ENCODE data around the gene TLL2. TPM values are rescaled to one million over a fixed set of nuclear protein-coding genes. Genes with fewer than 3 reads are reported as not detected.

Gene TLL2
- total RNA-seq, 4 donors from 2014 or later = 0.20 to 1.1 (median 0.66) TPM

DNA sequence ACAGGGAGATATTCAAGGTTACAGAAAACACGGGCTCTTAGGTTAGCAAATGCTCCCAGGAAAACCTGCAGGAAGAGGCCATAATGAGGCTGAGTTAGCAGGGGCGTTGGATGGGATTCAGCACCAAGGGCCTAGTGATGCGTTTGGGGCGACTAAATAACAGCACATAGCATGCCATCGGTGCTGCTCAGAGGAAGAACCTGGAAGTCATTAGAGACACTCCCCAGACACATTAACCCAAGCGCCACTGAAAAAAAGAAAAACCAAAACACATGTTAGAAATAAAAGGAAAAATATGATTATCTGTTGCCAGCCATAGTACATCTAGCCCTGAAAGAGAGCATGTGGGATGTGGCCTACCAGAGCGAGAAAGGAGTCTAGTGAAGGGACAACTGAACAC, 126.1 kb downstream of the TLL2 start:
- Histone ChIP-seq H3K4me3 (no peak overlapping the region), H3K27me3 (no peaks in the 10 kb centered on the region), H3K4me1 (no peaks in the 10 kb centered on the region), H3K36me3 (no peaks in the 10 kb centered on the region), H3K27ac (no peak overlapping the region), H3K9me3 (no peaks in the 10 kb centered on the region)
- no peak for DNase-seq (ENCODE audit: low spot score in 2 of 2)
- WGBS, 2 donors = 58% methylated on average over 7 of the region's 7 CpGs
- TF ChIP-seq EP300 (IDR thresholded peaks at IDR 0.05) (no peak), POLR2A (IDR thresholded peaks at IDR 0.05) (no peak)
- TF ChIP-seq, protein P1, sequence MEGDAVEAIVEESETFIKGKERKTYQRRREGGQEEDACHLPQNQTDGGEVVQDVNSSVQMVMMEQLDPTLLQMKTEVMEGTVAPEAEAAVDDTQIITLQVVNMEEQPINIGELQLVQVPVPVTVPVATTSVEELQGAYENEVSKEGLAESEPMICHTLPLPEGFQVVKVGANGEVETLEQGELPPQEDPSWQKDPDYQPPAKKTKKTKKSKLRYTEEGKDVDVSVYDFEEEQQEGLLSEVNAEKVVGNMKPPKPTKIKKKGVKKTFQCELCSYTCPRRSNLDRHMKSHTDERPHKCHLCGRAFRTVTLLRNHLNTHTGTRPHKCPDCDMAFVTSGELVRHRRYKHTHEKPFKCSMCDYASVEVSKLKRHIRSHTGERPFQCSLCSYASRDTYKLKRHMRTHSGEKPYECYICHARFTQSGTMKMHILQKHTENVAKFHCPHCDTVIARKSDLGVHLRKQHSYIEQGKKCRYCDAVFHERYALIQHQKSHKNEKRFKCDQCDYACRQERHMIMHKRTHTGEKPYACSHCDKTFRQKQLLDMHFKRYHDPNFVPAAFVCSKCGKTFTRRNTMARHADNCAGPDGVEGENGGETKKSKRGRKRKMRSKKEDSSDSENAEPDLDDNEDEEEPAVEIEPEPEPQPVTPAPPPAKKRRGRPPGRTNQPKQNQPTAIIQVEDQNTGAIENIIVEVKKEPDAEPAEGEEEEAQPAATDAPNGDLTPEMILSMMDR (IDR thresholded peaks at IDR 0.05) = no peak

DNA sequence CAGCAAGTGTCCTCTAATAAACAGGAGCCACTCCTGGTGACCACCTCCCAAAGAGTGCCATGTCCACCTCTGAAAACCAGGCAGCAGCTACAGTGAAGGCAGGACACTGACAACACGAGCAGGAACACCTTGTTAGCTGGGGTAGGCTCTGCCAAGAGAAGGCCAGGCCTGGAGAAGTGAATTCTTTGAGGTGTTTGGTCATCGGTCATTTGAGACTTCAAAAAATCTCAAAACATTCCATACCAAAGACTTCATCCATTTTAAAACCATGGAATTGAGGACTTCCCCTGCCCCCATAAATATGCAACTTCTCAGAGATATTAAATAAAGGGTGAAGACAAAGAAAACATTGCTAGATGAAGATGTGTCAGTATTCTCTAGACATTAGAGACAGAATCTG, 126.6 kb downstream of the TLL2 start:
- 59 to 67% methylated on average over 2 of the region's 2 CpGs for WGBS, 2 donors
- no peaks in the 10 kb centered on the region for H3K36me3 ChIP-seq
- no peak overlapping the region for H3K27ac ChIP-seq
- H3K27me3 ChIP-seq = no peaks in the 10 kb centered on the region
- TF ChIP-seq, protein P1 (IDR thresholded peaks at IDR 0.05) = no peak
- no peak for TF ChIP-seq EP300 (IDR thresholded peaks at IDR 0.05)
- no peak for TF ChIP-seq POLR2A (IDR thresholded peaks at IDR 0.05)
- no peaks in the 10 kb centered on the region for H3K9me3 ChIP-seq
- no peak for DNase-seq (ENCODE audit: low spot score in 2 of 2)
- no peaks in the 10 kb centered on the region for H3K4me1 ChIP-seq
- no peak overlapping the region for H3K4me3 ChIP-seq

DNA sequence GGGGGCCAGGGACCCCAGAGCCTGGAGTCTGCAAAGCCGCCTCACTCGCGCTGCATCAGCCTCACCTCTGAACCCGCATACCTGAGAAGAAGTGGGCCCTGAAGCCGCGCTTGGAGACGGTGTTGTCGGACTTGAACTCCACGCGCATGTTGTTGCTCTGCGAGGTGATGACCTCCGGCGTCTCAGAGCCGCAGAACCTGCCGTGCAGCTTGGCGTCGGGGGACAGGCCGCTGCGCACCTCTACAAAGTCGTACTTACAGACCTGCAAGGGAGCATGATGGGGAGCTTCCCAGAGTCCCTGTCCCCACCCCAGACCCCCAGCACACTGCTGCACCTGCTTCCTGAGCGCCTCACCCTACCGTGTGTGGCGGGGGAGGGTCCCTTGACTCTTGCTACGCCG, 129.2 kb downstream of the TLL2 start:
- TF ChIP-seq, protein P1 (IDR thresholded peaks at IDR 0.05) = no peak
- Histone ChIP-seq H3K9me3 (no peaks in the 10 kb centered on the region), H3K27me3 (no peaks in the 10 kb centered on the region), H3K4me1 (no peaks in the 10 kb centered on the region), H3K27ac (no peak overlapping the region), H3K4me3 (no peak overlapping the region), H3K36me3 (no peaks in the 10 kb centered on the region)
- no peak for DNase-seq (ENCODE audit: low spot score in 2 of 2)
- WGBS, 2 donors = 74 to 75% methylated on average over 25 of the region's 25 CpGs

DNA sequence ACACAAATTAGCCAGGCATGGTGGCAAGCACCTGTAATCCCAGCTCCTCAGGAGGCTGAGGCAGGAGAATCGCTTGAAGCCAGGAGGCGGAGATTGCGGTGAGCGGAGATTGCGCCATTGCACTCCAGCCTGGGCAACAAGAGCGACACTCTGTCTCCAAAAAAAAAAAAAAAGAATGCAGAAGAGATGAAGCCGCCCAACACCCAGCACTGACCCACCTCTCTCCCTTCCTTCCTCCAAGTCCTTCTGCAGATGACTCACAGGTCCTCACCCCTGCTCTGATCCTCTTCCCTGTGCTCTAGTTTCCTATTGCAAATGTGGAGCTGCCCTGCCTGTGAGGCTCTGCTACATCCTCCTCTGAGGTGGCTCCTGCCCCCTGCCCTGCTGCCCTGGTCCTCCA, 132.9 kb downstream of the TLL2 start:
- 86 to 91% methylated on average over 7 of the region's 7 CpGs for WGBS, 2 donors
- no peaks in the 10 kb centered on the region for H3K27me3 ChIP-seq
- no peaks in the 10 kb centered on the region for H3K9me3 ChIP-seq
- no peak overlapping the region for H3K4me3 ChIP-seq
- H3K36me3 ChIP-seq = no peaks in the 10 kb centered on the region
- H3K27ac ChIP-seq = no peak overlapping the region
- TF ChIP-seq POLR2A (IDR thresholded peaks at IDR 0.05) (no peak), EP300 (IDR thresholded peaks at IDR 0.05) (no peak)
- TF ChIP-seq, protein P1 (IDR thresholded peaks at IDR 0.05) = no peak
- DNase-seq (ENCODE audit: low spot score in 2 of 2) = no peak
- peaks cover 0 to 8% (median 0%) of the 10 kb centered on the region in 4 donors for H3K4me1 ChIP-seq

DNA sequence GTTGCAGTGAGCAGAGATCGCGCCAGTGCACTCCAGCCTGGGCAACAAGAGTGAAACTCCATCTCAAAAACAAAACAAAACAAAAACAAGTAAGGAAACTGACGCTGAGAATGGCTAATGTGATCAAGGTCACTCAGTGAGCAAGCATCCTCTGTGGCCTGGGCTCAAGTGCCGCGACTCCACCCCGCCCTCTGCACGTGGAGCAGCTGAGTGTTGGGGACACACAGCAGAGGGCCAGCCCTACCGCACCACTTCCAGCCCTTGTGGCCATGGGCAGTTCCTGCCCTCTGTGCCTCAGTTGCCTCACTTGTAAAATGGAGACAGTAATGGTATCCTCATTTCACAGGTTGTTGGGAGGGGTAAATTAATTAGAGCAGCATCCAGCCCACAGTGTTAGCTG, 134.0 kb downstream of the TLL2 start:
- TF ChIP-seq, protein P1 (IDR thresholded peaks at IDR 0.05) = no peak
- TF ChIP-seq POLR2A (IDR thresholded peaks at IDR 0.05) (no peak), EP300 (IDR thresholded peaks at IDR 0.05) (no peak)
- no peak overlapping the region for H3K27ac ChIP-seq
- H3K4me1 ChIP-seq = peaks cover 0 to 16% (median 0%) of the 10 kb centered on the region in 4 donors
- DNase-seq (ENCODE audit: low spot score in 2 of 2) = no peak
- H3K9me3 ChIP-seq = no peaks in the 10 kb centered on the region
- H3K27me3 ChIP-seq = no peaks in the 10 kb centered on the region
- H3K4me3 ChIP-seq = no peak overlapping the region
- no peaks in the 10 kb centered on the region for H3K36me3 ChIP-seq
- 86% methylated on average over 8 of the region's 8 CpGs for WGBS, 2 donors

Measured in tibial nerve (tissue), 4 donors.